Inferior parietal cortex (tissue), 1 donor: Measurements from ENCODE around the gene TFB1M.
"Not testable (repeated sequence)": the region's sequence is repeated elsewhere in the genome, so short reads cannot be mapped to it uniquely, and the experiment has no call there.

ENCODE experiments used
- DNase-seq: peaks from one replicate; pipeline ENCODE4 v3.0.0-alpha.2; 2016; ENCODE audit errors: extremely low spot score

The TFB1M gene

GRCh38 chr6:155240905-155241600 is 73.2 kb downstream of the TFB1M start:
- DNase-seq = peak; percentile 1

- DNase-seq = no peak
Observed at GRCh38 chr6:155237613-155238012, 76.7 kb downstream of the TFB1M start.

GRCh38 chr6:155235087-155235486 is 79.2 kb downstream of the TFB1M start:
- no peak for DNase-seq

- no peak for DNase-seq
Observed at GRCh38 chr6:155234687-155235086, 79.6 kb downstream of the TFB1M start.

GRCh38 chr6:155234167-155234566 is 80.1 kb downstream of the TFB1M start:
- no peak for DNase-seq

GRCh38 chr6:155232848-155233247 is 81.4 kb downstream of the TFB1M start:
- DNase-seq = no peak

- DNase-seq = not testable (repeated sequence)
Observed at GRCh38 chr6:155230975-155231374, 83.3 kb downstream of the TFB1M start.

- DNase-seq = no peak
Observed at GRCh38 chr6:155228546-155229166, 85.6 kb downstream of the TFB1M start.

GRCh38 chr6:155227046-155227445 is 87.2 kb downstream of the TFB1M start:
- no peak for DNase-seq

- DNase-seq = no peak
Observed at GRCh38 chr6:155224618-155225017, 89.7 kb downstream of the TFB1M start.

- DNase-seq = no peak
Observed at GRCh38 chr6:155223646-155224451, 90.4 kb downstream of the TFB1M start.

- DNase-seq = no peak
Observed at GRCh38 chr6:155222506-155222905, 91.8 kb downstream of the TFB1M start.

- no peak for DNase-seq
Observed at GRCh38 chr6:155221086-155221485, 93.2 kb downstream of the TFB1M start.

GRCh38 chr6:155219858-155220301 is 94.4 kb downstream of the TFB1M start:
- DNase-seq = no peak

- no peak for DNase-seq
Observed at GRCh38 chr6:155219299-155219698, 95.0 kb downstream of the TFB1M start.

- not testable (repeated sequence) for DNase-seq
Observed at GRCh38 chr6:155218711-155219110, 95.6 kb downstream of the TFB1M start.

GRCh38 chr6:155216312-155217046 is 97.8 kb downstream of the TFB1M start:
- no peak for DNase-seq

GRCh38 chr6:155215906-155216305 is 98.4 kb downstream of the TFB1M start:
- DNase-seq = no peak

- no peak for DNase-seq
Observed at GRCh38 chr6:155213611-155214372, 100.5 kb downstream of the TFB1M start.

- DNase-seq = no peak
Observed at GRCh38 chr6:155212616-155213380, 101.5 kb downstream of the TFB1M start.
